ENCODE data around the gene H1-8. TPM values are rescaled to one million over a fixed set of nuclear protein-coding genes. Genes with fewer than 3 reads are reported as not detected.

The H1-8 gene
- total and polyA plus RNA-seq, 3 experiments from 2014 or later: not detected

- CTCF ChIA-PET: interaction anchor here (0.6 to 2.6 kb wide), 7 partner anchors 7 to 52 kb away, joined by 3 to 21 read pairs (median 4); partner anchors contain the start of gene PLXND1
Observed at GRCh38 chr3:129575233-129575996, 32.4 kb downstream of the H1-8 start.

DNA sequence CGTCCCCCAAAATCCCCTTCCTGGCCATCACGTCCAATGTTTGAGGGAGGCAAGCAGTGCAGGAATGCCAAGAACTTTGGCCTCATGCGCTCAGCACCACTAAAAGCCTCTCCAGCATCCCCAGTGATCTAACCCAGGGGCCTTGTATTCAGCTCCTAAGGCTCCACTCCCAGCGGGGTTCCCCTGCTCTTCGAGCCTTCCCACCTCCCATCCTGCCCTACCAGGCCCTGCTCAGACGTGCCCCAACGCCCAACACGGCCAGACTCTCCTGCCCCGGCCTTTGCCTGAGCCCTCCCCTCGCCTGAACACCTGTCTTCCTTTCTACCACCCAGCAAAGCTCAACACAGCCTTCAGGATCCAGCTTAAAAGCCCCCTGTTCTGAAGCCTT is 33.0 kb downstream of the H1-8 start:
- Mint-ChIP-seq H3K27ac (peak overlapping the region; percentile 87 to 100 (median 98)), H3K9me3 (no peaks in the 10 kb centered on the region), H3K4me1 (peaks cover 51 to 73% (median 59%) of the 10 kb centered on the region in 3 donors), H3K36me3 (peaks cover 0 to 15% (median 2%) of the 10 kb centered on the region in 3 donors), H3K27me3 (no peaks in the 10 kb centered on the region), H3K4me3 (peak overlapping the region in 5 of 7 donors; percentile 49 to 86 (median 73))
- H3K9me3 ChIP-seq (ENCODE audit: low read length): no peaks in the 10 kb centered on the region
- no peaks in the 10 kb centered on the region for H3K36me3 ChIP-seq (ENCODE audit: insufficient read depth, low read length)
- peaks cover 47% of the 10 kb centered on the region for H3K4me1 ChIP-seq (ENCODE audit: insufficient read depth, low read length)
- H3K27me3 ChIP-seq (ENCODE audit: insufficient read depth, low read length, poor library complexity, severe bottlenecking): no peaks in the 10 kb centered on the region
- peak overlapping the region; percentile 16 for H3K27ac ChIP-seq (ENCODE audit: low read depth, low read length)
- DNase-seq: no peak
- CTCF ChIA-PET: interaction anchor here (0.9 to 2.6 kb wide), 7 partner anchors 8 to 86 kb away, joined by 3 to 21 read pairs (median 5); partner anchors contain the start of gene PLXND1
- H3K4me3 ChIP-seq (ENCODE audit: low read length): no peak overlapping the region
- POLR2A ChIA-PET: interaction anchor here (1.3 to 3.0 kb wide), 3 partner anchors 17 to 29 kb away, joined by 9 to 54 read pairs (median 27); partner anchors contain the start of gene PLXND1

More at GRCh38 chr3:129575233-129575996, 32.4 kb downstream of the H1-8 start:
- H3K27me3 ChIP-seq (ENCODE audit: insufficient read depth, low read length, poor library complexity, severe bottlenecking): no peaks in the 10 kb centered on the region
- no peak for DNase-seq
- peaks cover 49 to 73% (median 57%) of the 10 kb centered on the region in 3 donors for H3K4me1 Mint-ChIP-seq
- H3K9me3 ChIP-seq (ENCODE audit: low read length): no peaks in the 10 kb centered on the region
- no peaks in the 10 kb centered on the region for H3K36me3 ChIP-seq (ENCODE audit: insufficient read depth, low read length)
- peak overlapping the region; percentile 87 to 100 (median 98) for H3K27ac Mint-ChIP-seq
- peak overlapping the region in 4 of 7 donors; percentile 14 to 78 (median 50) for H3K4me3 Mint-ChIP-seq
- POLR2A ChIA-PET: interaction anchor here (0.7 to 3.0 kb wide), 3 partner anchors 18 to 85 kb away, joined by 3 to 54 read pairs (median 27); partner anchors contain the start of gene PLXND1
- peaks cover 47% of the 10 kb centered on the region for H3K4me1 ChIP-seq (ENCODE audit: insufficient read depth, low read length)
- no peak overlapping the region for H3K27ac ChIP-seq (ENCODE audit: low read depth, low read length)
- no peaks in the 10 kb centered on the region for H3K27me3 Mint-ChIP-seq
- no peaks in the 10 kb centered on the region for H3K9me3 Mint-ChIP-seq
- no peak overlapping the region for H3K4me3 ChIP-seq (ENCODE audit: low read length)
- peaks cover 0 to 17% (median 2%) of the 10 kb centered on the region in 3 donors for H3K36me3 Mint-ChIP-seq

- Mint-ChIP-seq H3K4me3 (peak overlapping the region; percentile 50 to 86 (median 68)), H3K27me3 (no peaks in the 10 kb centered on the region), H3K27ac (peak overlapping the region; percentile 87 to 100 (median 98)), H3K36me3 (peaks cover 0 to 17% (median 4%) of the 10 kb centered on the region in 3 donors), H3K9me3 (no peaks in the 10 kb centered on the region), H3K4me1 (peaks cover 57 to 77% (median 61%) of the 10 kb centered on the region in 3 donors)
- H3K27me3 ChIP-seq (ENCODE audit: insufficient read depth, low read length, poor library complexity, severe bottlenecking): no peaks in the 10 kb centered on the region
- POLR2A ChIA-PET: interaction anchor here (0.6 to 3.0 kb wide), 11 partner anchors 9 to 516 kb away, joined by 3 to 54 read pairs (median 4); partner anchors contain the start of gene PLXND1
- no peak overlapping the region for H3K4me3 ChIP-seq (ENCODE audit: low read length)
- CTCF ChIA-PET: interaction anchor here (0.9 to 2.6 kb wide), 12 partner anchors 9 to 86 kb away, joined by 3 to 21 read pairs (median 4); partner anchors contain the start of gene PLXND1
- H3K4me1 ChIP-seq (ENCODE audit: insufficient read depth, low read length): peaks cover 47% of the 10 kb centered on the region
- peak overlapping the region; percentile 16 for H3K27ac ChIP-seq (ENCODE audit: low read depth, low read length)
- peak; percentile 69 to 92 (median 83) for DNase-seq
- no peaks in the 10 kb centered on the region for H3K36me3 ChIP-seq (ENCODE audit: insufficient read depth, low read length)
- no peaks in the 10 kb centered on the region for H3K9me3 ChIP-seq (ENCODE audit: low read length)
Observed at GRCh38 chr3:129576514-129577352, 33.8 kb downstream of the H1-8 start.

GRCh38 chr3:129577366-129577765 is 34.4 kb downstream of the H1-8 start:
- no peak for DNase-seq
- H3K27me3 ChIP-seq (ENCODE audit: insufficient read depth, low read length, poor library complexity, severe bottlenecking): no peaks in the 10 kb centered on the region
- Mint-ChIP-seq H3K9me3 (no peaks in the 10 kb centered on the region), H3K27me3 (no peaks in the 10 kb centered on the region), H3K27ac (peak overlapping the region; percentile 87 to 100 (median 98)), H3K4me1 (peaks cover 57 to 73% (median 57%) of the 10 kb centered on the region in 3 donors), H3K36me3 (peaks cover 0 to 14% (median 2%) of the 10 kb centered on the region in 3 donors), H3K4me3 (peak overlapping the region in 5 of 7 donors; percentile 63 to 86 (median 73))
- ChIA-PET POLR2A (interaction anchor here (0.7 to 3.0 kb wide), 12 partner anchors 9 to 50 kb away, joined by 3 to 54 read pairs (median 4); partner anchors contain the start of gene PLXND1), CTCF (interaction anchor here (1.1 to 2.6 kb wide), 9 partner anchors 9 to 87 kb away, joined by 3 to 21 read pairs (median 5); partner anchors contain the start of gene PLXND1)
- H3K36me3 ChIP-seq (ENCODE audit: insufficient read depth, low read length): no peaks in the 10 kb centered on the region
- H3K4me1 ChIP-seq (ENCODE audit: insufficient read depth, low read length): peaks cover 47% of the 10 kb centered on the region
- H3K9me3 ChIP-seq (ENCODE audit: low read length): no peaks in the 10 kb centered on the region
- peak overlapping the region; percentile 59 for H3K27ac ChIP-seq (ENCODE audit: low read depth, low read length)
- H3K4me3 ChIP-seq (ENCODE audit: low read length): no peak overlapping the region

GRCh38 chr3:129577925-129578786 is 35.2 kb downstream of the H1-8 start:
- peak overlapping the region in 6 of 7 donors; percentile 54 to 84 (median 66) for H3K4me3 Mint-ChIP-seq
- H3K4me1 Mint-ChIP-seq: peaks cover 54 to 69% (median 57%) of the 10 kb centered on the region in 3 donors
- no peaks in the 10 kb centered on the region for H3K9me3 Mint-ChIP-seq
- peak in 1 of 5 donors; percentile 27 for DNase-seq
- Histone ChIP-seq H3K4me1 (ENCODE audit: insufficient read depth, low read length) (peaks cover 47% of the 10 kb centered on the region), H3K27me3 (ENCODE audit: insufficient read depth, low read length, poor library complexity, severe bottlenecking) (no peaks in the 10 kb centered on the region), H3K36me3 (ENCODE audit: insufficient read depth, low read length) (no peaks in the 10 kb centered on the region), H3K27ac (ENCODE audit: low read depth, low read length) (peak overlapping the region; percentile 59), H3K4me3 (ENCODE audit: low read length) (no peak overlapping the region), H3K9me3 (ENCODE audit: low read length) (no peaks in the 10 kb centered on the region)
- peak overlapping the region; percentile 85 to 100 (median 93) for H3K27ac Mint-ChIP-seq
- ChIA-PET POLR2A (interaction anchor here (0.7 to 3.0 kb wide), 7 partner anchors 13 to 30 kb away, joined by 3 to 54 read pairs (median 4); partner anchors contain the start of gene PLXND1), CTCF (interaction anchor here (0.9 to 2.6 kb wide), 6 partner anchors 16 to 88 kb away, joined by 3 to 21 read pairs (median 10); partner anchors contain the start of gene PLXND1)
- peaks cover 0 to 15% (median 2%) of the 10 kb centered on the region in 3 donors for H3K36me3 Mint-ChIP-seq
- no peaks in the 10 kb centered on the region for H3K27me3 Mint-ChIP-seq

DNA sequence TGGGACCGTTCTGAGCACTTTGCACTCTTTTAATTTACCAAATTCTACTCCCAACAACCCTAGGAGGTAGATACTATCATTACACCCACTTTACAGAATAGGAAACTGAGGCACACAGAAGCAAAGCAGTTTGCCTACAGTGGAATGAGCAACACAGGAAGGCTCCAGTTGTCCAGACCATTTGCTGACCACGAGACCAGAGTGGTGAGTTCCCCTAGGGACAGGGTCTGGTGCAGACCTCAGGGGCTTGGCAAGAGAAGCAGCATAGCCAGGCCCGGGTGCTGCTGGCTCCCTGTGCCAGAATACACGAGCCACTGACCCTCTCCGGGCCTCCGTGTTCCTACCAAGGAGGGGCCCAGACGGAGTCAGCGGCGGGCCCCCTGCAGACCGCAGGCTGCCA is 37.0 kb downstream of the H1-8 start:
- Histone ChIP-seq H3K4me1 (ENCODE audit: insufficient read depth, low read length) (peaks cover 45% of the 10 kb centered on the region), H3K36me3 (ENCODE audit: insufficient read depth, low read length) (no peaks in the 10 kb centered on the region), H3K27me3 (ENCODE audit: insufficient read depth, low read length, poor library complexity, severe bottlenecking) (no peaks in the 10 kb centered on the region), H3K27ac (ENCODE audit: low read depth, low read length) (no peak overlapping the region), H3K9me3 (ENCODE audit: low read length) (no peaks in the 10 kb centered on the region), H3K4me3 (ENCODE audit: low read length) (no peak overlapping the region)
- ChIA-PET POLR2A (interaction anchor here (1.4 kb wide), 1 partner anchor 14 kb away, joined by 3 read pairs; no protein-coding TSS in a partner anchor), CTCF (no interaction called here)
- Mint-ChIP-seq H3K9me3 (no peaks in the 10 kb centered on the region), H3K4me1 (peaks cover 50 to 55% (median 52%) of the 10 kb centered on the region in 3 donors), H3K36me3 (peaks cover 2 to 20% (median 3%) of the 10 kb centered on the region in 3 donors), H3K4me3 (peak overlapping the region in 1 of 7 donors; percentile 10), H3K27me3 (no peaks in the 10 kb centered on the region), H3K27ac (peak overlapping the region in 7 of 8 donors; percentile 80 to 98 (median 91))
- DNase-seq: no peak
